HG03135 (cell line): ENCODE results near the gene LSR.

ENCODE experiments used
- ATAC-seq: cut with Tn5 transposase; IDR thresholded peaks from one replicate; pipeline ENCODE4 v1.9.1; 2021; ENCODE audit warnings: mild to moderate bottlenecking, moderate library complexity; ENCODE audit not compliant: unreplicated experiment

The LSR gene

DNA sequence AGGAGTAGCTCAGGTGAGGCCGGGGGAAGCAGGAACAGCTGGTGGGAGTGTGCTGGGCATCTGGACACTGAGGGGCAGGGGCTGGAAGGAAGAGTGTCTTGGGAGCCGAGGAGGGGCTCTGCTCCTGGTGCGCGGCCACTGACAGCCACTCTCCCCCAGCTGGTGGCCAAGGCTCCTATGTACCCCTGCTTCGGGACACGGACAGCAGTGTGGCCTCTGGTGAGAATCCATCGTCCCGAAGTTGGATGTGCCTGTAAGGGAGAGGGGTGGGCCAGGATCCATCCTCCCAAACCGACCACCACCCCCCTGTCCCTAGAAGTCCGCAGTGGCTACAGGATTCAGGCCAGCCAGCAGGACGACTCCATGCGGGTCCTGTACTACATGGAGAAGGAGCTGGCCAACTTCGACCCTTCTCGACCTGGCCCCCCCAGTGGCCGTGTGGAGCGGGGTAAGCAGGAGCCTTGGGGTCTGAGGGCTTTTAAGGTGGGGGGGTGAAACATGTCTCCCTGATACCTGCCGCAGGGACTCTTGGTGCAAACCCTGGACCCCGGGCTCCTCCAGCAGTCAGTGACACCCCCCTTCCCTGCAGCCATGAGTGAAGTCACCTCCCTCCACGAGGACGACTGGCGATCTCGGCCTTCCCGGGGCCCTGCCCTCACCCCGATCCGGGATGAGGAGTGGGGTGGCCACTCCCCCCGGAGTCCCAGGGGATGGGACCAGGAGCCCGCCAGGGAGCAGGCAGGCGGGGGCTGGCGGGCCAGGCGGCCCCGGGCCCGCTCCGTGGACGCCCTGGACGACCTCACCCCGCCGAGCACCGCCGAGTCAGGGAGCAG is 17.9 kb downstream of the LSR start:
- no peak for ATAC-seq

GRCh38 chr19:35267353-35267817 is 18.6 kb downstream of the LSR start:
- ATAC-seq: no peak

GRCh38 chr19:35267818-35268535 is 19.2 kb downstream of the LSR start:
- peak; percentile 38 for ATAC-seq

DNA sequence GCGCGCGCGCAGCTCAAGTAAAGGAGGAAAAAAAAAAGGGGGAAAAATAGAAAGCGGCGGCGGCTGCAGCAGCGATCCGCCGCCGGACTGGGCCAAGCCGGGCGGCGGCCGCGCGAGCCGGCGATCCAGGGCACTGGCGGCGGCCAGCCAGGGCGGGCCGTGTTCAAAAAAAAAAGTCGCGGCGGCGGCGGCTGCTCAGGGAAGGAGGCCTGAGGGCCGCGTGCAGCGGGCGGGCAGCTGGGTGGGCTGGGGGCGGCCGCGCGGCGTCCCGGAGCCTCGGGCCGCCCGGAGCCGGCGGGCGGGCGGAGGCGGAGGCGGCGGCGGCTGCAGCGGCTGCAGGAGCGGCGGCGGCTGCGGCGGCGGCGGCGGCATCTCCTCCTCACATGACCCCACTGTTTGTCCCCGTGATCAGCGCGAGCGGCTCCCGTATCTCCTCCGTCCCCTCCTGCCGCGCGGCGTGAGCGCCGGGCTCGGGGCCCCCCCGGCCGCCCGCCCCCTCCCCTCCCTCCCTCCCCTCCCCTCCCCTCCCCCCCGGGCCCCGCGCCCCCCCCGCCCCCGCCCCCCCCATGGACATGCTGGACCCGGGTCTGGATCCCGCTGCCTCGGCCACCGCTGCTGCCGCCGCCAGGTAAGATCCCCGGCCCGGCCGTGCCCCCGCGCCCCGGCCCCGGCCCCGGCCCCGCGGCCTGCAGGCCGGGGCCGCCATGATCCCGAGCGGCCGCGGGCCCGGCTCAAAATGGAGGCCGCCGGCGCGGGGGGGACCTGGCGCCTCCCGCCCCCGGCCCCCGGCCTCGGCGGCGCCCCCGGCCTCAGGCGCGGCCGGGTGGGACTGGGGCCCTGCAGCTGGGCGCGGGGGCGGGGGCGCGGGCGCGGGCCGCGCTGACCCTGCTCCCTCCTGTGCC is 20.0 kb downstream of the LSR start, which contains the start of gene USF2:
Gene USF2, plus strand, starts transcription at position 427 of the 902 bp plus-strand sequence. Its CDS starts 140 bp downstream, at position 567.
- peak; percentile 28 for ATAC-seq

DNA sequence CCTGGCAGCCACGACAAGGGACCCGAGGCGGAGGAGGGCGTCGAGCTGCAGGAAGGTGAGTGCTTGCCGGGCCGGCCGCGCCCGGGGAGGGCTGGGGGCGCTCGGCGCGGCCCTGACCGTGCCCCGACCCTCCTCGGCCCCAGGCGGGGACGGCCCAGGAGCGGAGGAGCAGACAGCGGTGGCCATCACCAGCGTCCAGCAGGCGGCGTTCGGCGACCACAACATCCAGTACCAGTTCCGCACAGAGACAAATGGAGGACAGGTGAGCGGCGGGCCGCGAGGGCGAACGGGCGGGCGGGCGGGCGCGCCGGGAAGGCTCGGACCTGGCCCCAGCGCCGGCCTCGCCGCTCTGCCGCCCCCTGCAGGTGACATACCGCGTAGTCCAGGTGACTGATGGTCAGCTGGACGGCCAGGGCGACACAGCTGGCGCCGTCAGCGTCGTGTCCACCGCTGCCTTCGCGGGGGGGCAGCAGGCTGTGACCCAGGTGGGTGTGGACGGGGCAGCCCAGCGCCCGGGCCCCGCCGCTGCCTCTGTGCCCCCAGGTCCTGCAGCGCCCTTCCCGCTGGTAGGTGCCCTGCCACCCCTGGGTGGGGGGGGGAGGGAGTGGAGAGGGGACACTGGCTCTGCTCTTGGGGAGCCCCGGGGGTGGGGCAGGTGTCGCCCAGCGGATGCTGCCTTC is 20.8 kb downstream of the LSR start:
- peak; percentile 46 for ATAC-seq

- no peak for ATAC-seq
Measured at GRCh38 chr19:35270381-35270811, 21.6 kb downstream of the LSR start.

- ATAC-seq: no peak
Measured at GRCh38 chr19:35271546-35271945, 22.7 kb downstream of the LSR start.

DNA sequence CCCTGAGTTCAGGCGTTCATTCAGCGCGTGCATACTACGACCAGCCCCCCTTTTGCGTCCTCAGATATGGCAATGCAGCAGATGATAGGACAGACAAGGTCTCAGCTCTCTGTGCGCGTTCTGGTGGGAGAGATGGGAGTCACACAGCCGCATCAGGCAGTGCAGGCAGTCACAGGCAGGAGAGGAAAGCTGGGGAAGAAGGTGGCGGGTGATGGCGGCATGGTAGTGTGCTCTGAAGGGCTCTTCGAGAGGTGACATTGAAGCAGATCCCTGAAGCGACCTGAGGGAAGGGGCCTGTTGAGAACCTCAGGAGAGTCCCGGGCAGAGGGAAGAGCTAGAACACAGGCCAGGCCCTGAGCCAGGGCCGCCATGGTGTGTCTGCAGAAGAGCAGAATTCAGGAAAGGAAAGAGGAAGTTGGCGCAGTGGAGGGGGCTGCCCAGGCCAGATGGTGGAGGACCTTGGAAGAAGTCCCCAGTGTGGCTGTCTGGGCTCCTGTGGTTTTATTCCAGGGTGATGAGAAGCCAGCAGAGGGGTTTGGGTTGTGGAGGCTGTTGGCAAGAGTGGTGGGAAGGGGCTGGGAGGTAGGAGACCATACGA is 23.4 kb downstream of the LSR start:
- no peak for ATAC-seq

DNA sequence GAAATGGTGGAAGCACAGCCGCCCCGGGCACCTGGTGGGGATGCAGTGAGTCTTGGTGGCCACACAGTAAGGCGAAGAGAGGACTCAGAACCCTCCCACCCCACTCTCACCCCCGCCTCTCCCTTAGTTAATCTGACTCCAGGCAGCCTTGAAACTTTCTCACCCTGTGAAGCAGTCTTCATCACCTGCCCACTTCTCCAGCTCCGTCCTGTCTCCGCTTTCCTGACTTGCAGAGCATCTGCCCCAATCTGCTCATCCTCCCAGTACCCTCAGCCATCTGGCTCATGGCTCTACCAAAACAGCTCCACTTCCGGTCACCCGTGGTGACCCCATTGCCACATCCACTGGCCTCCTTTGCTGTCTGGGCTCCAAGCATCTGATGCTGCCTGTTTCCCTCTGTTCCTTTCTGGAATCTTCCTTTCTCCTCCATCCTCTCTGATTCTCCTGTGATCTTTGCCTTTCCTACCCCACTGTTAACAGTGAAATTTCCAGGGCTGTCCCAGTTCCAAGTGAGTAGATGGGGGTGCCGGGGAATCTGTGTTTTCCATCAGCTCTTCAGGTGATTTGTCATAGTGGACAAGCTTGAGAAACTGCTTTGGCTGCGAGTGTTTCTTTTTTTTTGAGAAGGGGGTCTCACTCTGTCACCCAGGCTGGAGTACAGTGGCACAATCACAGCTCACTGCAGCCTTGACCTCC is 24.3 kb downstream of the LSR start:
- no peak for ATAC-seq

DNA sequence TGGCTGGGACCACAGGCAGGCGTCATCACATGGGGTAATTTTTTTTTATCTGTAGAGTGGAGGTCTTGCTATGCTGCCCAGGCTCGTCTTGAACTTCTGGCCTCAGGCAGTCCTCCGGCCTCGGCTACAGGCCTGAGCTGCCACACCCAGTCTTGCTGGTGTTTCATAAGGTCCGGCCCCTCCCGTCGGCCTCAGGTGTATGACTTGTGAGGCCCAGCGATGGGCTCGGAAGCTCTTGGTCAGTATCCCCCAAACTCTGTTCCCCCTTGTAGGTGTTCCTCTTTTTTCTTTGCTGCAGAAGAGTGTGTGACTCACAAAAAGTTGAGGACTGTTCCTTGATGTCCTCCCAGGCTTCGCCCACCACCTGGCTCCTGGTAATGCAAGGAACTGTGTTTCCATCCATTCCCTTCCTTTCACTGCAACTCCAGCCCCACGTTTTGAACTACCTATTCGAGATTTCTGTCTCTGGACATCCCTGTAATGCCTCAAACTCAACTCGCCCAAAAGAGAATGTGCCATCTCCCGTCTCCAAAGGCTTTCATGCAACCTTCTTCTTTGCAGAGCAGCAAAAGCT is 25.0 kb downstream of the LSR start:
- ATAC-seq: no peak

- ATAC-seq: no peak
Measured at GRCh38 chr19:35274323-35274722, 25.5 kb downstream of the LSR start.

- no peak for ATAC-seq
Measured at GRCh38 chr19:35276706-35277281, 28.0 kb downstream of the LSR start.

DNA sequence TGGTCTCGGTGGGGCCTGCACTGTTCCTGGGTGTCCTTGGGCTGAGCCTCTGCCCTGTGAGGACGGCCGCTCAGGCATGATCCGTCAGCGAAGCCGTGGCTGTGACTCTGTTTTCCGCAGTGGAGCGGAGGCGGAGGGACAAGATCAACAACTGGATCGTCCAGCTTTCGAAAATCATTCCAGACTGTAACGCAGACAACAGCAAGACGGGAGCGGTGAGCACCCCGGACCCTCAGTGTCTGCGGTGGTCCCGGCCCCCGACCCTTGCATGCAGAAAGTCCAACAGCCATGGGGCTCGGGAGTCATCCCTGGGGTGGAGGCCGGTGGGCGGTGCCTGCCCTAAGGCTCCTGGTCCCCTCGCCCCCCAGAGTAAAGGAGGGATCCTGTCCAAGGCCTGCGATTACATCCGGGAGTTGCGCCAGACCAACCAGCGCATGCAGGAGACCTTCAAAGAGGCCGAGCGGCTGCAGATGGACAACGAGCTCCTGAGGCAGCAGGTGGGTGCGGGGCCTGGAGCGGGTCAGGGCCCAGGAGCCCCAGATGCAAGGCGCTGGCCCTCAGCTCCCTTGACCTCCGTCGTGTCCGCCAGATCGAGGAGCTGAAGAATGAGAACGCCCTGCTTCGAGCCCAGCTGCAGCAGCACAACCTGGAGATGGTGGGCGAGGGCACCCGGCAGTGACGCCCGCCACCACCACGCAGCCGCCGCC is 29.9 kb downstream of the LSR start:
- ATAC-seq: no peak

GRCh38 chr19:35279374-35279773 is 30.6 kb downstream of the LSR start:
- ATAC-seq: no peak

DNA sequence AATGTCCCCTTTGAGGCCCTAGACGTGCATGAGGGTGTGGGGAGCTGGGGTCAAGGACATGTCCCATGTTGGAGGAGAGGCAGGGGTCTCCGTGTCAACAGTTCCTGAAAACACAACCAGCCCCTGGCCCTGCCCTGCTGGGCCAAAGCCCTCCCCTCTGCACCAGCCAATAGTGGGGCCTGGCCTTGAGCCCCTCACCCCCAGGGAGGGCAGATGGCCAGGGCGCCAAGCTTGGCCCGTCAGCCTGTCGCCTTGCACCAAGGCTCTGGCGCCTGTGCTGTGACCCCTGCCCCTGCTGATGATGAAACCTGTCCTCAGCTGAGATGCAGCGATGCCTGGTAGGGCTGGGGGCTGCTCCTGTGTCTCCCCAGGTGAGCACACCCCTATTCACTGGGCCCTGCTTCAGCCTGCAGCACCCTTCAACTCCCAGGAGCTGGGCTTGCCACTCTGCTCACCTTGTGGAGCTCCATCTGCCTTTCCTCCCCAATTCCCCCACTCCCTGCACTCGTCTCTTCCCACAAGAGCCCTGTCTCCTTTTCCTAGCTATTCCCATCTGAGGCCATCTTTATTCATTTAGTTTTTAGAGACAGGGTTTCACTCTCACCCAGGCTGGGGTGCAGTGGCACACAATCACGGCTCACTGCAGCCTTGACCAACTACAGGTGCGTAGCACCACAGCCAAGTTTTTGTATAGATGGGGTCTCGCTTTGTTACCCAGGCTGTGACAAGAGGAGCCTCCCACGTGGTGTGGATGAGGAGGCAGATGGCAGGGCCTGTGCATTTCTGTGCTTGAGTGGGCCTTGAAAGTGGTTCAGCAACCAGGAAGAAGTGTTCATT is 31.4 kb downstream of the LSR start:
- ATAC-seq: no peak

DNA sequence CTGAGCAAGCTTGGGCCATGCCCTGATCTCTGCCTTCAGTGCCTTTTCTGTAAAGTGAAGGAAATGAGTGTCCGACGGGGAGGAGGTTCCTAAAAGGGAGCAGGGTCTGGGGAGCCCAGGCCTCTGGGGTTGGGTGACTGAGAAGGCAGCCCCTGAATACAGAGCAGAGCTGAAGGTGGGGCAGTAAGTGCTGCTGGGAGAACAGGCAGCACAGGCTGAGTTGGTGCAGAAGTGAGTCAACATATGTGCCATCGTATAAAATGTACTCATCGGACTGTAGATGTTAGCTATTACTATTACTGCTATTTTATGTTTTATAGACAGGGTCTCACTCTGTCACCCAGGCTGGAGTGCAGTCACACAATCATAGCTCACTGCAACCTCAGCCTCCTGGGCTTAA is 32.5 kb downstream of the LSR start:
- ATAC-seq: no peak
